ENCODE measurements around the gene FOXL1.

DNA sequence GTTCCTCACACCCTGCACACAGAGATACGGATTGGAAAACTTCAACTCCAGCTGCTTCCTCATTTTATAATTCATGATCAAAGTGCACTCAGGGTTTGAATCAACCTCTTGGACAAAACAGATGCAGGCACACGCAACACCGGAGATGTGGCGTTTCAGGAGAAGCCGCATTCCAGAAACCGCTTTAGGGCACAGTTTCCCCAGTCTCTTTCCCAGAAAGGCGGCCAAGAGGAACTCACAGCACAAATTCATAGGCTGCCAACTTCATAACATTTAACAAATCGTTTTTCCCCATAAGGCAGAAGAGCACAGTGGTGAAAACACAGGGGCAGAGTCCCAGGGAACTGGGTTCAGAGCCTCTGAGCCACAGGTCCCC, 31.7 kb upstream of the FOXL1 start:
- no peak for TF ChIP-seq EP300 (IDR thresholded peaks at IDR 0.05; ENCODE audit: borderline replicate concordance)
- no peak for TF ChIP-seq RAD21 (IDR thresholded peaks at IDR 0.05; ENCODE audit: low read depth)
- no peak for TF ChIP-seq CREB1 (IDR thresholded peaks at IDR 0.05; ENCODE audit: low read depth)
- no peak for TF ChIP-seq REST (IDR thresholded peaks at IDR 0.05; ENCODE audit: low read depth)
- no peak for TF ChIP-seq TAF1 (IDR thresholded peaks at IDR 0.05; ENCODE audit: low read depth)
- TF ChIP-seq ZBTB7A (IDR thresholded peaks at IDR 0.05; ENCODE audit: low read depth): no peak
- no peak for TF ChIP-seq MAX (IDR thresholded peaks at IDR 0.05)
- TF ChIP-seq YY1 (IDR thresholded peaks at IDR 0.05; ENCODE audit: low read depth): no peak
